GM19438 (cell line): ENCODE measurements around the gene PPIP5K1.

Experiments
- ATAC-seq: cut with Tn5 transposase; IDR thresholded peaks from one replicate; pipeline ENCODE4 v1.9.1; 2021; ENCODE audit warnings: low read depth; ENCODE audit not compliant: unreplicated experiment

Gene PPIP5K1

DNA sequence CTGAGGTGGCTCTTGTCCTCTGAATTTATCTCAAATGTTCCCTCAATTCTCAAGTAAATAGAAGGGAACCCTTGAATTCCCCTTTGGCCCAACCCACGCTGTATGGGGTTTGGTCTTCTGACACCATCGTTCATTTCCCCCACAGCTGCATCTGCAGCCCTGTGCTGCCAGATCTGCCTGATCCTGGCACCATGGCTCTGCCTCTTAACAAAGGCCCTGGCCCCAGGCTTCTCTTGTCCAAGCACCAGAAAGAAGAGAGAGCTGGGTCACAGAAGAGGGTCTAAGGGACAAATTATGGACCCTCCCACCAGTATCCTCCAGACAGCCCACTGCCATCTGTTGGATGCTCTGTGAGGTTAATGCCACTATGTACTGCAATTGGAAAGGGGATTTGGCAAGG lies 70.8 kb downstream of the PPIP5K1 start:
- no peak for ATAC-seq

DNA sequence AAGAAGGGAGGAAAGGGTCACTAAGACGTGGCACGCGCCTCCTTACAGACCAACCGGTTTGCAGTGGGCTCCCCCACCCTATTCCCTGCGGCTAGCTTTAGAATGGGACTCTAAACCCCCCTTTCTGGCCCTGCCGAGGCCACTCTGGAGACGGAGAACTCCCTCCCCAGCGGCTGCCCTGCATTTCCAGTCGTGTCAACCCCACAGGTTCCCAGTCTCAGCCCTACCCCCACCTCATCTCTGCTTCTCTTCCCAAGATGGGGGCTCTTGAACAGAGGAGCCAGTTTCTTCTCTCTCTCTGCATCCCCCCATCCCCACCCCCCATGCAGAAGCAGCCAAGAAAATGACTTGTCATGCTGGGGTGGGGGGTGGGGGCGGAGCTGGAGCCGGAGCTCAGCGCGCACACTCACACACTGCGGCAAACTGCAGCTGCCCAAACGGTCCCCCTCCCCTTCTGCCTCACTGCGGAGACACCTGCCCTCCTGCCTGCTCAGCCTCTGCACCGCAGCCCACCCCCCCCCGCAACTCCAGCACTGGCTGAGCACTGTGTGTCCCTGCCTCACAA lies 71.7 kb downstream of the PPIP5K1 start:
- ATAC-seq = no peak

DNA sequence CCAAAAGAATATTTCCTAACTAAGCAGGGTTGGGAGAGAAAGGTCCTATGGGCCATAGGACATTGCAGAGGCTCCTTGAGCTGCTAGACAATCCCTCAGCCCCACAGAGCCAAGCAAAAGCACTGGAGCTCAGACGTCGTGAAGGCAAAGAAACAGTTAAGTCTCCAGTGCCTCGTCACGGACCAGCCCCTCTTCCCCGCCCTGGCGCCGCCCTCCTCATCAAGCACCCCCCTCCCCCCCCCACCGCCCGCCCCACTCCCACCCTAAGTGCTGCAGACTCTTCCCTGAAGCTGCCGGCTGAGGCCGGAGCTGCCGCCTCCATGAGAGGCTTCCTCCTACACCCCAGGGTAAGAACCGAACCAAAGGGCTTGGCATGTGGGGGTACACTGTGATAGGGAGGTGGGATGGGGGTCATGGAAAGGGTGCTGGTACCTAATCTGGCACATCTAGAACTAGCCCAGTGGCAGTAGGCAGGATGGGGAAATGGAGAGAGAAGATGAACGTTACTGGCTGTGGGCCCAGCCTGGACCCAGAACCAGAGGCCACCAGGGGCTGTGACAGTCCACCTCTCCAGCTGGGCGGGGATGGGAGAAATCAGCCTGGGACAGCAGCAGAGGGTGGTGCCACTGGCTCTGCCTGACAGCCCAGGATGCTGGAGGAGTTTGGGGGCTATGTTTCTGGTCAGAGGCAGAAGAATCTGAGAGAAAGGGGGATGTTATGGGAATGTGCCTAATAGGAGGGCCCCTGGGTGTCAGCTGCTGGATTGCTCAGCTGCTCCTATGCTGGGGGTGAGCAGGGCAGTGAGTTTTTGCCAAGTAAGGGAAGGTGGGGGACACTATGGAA lies 72.4 kb downstream of the PPIP5K1 start, which contains the start of gene MAP1A:
MAP1A (plus strand) TSS at position 255 of the 843 bp plus-strand sequence. CDS start 3,866 bp downstream, outside the sequence.
- no peak for ATAC-seq

DNA sequence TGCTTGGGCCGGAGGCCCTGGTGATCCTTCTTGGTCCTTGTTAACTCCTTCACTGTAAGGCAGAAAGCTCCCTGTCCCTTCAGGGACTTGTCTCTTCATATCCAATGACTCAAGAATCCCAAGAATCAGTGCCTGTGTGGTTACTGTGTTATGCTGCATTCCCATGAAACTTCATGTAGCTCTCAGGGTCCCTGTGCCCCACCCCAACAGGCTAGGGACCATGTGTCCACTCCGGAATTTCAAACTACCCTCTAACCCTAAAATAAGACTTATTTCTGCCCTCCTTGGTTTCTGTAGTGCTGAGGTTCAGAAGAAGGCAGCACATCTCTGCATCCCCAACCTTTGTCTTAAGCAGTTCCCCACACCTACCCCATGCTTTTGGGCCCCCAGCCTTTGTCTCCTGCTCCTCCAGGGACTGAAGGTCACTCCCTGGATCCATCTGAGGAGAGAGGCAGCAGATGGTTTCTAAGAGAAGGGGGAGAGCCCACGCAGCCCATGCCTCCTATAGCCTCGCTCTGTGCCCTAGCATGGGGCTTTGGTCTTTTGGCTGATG lies 73.1 kb downstream of the PPIP5K1 start:
- no peak for ATAC-seq

DNA sequence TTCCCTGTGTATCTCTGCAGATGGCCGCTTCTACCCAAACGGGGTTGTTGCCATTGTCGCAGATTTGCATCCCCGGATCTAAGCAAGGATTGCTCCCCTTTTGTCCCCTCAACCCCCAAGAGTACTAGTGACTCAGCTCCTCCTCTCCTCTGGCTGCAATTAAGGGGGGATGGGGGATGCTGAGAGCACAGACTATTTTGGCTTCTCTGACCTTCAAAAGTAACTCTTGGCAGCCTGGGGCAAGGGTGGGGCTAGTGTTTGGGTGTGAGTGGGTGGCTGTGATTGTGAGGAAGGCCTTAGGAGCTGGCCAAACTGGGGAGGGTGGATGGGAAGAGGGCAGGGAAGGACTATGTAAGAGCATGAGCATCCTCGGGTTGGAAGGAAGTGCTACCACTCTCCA lies 73.8 kb downstream of the PPIP5K1 start:
- ATAC-seq = no peak

DNA sequence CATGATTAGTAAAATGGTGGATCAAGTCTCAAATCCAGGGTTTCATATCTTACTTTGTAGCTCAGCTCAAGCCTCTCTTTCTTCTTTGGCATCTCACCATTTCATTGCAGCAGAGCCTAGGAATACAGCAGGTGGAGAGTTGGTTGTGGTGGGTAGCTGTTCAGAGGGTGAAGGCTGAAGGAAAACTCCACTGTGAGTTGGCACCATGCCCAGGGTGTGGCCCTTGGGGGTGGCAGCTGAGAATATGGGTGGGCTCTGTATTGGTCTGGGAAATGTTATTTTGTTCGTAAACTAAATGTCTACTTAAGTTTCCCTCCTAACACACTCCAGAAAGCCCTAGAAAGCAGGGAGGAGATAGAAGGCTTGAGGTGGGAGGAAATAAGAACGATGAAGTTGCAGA lies 74.3 kb downstream of the PPIP5K1 start:
- no peak for ATAC-seq

DNA sequence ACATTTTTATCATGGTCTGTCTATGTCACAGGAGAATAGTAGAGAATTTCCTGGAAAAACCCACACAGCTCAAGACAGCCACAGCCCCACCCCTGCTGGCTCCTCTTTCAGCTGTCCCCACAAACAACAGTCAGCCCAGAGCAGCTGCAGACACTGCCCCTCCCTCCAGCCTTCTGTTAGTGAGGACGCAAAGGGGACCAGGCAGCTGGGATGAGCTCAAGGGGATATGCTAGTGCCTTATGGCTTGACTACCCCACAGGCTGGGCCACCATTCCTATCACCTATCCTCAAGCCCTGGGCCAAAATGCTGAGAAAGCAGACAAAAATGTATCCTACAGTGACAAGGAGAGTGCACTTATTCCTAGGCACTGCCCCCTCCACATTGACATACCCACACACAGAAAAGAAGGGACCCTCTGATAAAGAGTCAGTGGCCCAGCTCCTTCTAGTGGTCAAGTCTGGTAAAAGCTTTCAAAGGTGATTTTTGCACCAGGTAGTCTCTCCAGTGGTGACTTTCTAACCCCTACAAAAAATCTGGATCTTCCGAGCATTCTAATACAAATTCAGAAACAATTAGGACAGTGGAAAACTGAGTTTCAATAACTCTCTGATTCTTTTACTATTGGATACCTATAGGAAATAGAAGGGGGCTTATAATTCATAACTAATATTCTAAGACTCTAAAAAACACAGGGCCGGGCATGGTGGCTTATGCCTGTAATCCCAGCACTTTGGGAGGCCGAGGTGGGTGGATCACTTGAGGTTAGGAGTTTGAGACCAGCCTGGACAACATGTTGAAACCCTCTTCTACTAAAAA lies 75.6 kb downstream of the PPIP5K1 start:
- ATAC-seq = no peak

DNA sequence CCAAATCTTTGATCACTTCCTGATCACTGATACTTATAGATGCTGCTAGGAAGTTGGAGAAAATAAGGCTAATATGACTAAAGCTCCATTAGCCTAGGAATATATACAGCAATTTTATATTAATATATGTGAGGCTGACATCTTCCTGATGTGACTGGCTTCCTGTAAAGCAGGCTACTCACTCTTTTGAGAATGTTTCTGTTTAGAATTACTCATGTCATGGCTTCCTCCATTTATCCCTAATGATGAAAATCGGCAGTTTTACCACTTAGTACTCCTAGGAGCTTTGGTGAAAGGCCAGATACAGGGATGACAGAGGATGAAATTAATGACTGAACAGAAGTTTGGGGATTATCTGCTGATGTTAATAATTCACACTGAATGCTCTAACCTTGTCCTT lies 76.5 kb downstream of the PPIP5K1 start:
- ATAC-seq = no peak

DNA sequence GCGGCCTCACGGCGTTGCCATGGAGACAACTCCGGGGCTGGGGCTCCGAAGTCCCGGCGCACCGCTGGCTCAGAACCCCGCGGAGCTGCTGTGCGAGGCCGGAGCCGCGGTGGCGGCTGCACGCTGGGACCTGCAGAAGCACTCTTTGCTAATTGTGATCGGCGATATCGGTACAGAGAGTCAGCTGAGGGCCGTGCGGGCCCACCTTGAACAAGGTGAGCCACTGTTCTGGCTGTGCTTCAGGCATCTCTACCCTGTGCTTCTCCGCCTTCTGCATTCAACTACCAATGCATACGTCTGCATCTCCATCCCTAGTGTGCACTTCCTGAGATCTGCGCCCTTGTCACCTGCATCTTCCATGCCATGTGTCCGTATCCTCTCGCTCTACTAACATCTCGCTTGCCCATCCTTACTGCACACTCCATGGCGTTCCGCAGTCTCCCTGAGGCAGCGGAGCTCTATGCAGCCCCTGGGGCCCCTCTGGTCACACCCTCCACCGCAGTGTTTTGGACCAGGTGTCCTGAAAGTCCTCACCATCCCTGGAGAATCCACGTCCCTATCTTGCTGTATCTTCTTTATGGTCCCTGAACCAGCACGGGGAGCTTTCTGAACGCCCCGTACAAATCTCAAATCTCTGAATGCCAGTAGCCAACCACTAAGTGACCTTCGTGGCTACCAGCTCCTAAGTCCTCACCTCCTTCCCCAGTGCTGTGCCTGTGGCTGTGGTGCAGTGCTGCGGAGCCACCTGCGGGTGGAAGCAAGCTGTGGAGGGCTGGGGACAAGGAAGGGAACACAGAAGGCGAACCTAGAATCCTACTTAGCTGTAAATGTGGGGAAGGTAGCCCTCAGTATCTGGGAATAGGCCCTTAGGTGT lies 78.8 kb downstream of the PPIP5K1 start:
- ATAC-seq = no peak

DNA sequence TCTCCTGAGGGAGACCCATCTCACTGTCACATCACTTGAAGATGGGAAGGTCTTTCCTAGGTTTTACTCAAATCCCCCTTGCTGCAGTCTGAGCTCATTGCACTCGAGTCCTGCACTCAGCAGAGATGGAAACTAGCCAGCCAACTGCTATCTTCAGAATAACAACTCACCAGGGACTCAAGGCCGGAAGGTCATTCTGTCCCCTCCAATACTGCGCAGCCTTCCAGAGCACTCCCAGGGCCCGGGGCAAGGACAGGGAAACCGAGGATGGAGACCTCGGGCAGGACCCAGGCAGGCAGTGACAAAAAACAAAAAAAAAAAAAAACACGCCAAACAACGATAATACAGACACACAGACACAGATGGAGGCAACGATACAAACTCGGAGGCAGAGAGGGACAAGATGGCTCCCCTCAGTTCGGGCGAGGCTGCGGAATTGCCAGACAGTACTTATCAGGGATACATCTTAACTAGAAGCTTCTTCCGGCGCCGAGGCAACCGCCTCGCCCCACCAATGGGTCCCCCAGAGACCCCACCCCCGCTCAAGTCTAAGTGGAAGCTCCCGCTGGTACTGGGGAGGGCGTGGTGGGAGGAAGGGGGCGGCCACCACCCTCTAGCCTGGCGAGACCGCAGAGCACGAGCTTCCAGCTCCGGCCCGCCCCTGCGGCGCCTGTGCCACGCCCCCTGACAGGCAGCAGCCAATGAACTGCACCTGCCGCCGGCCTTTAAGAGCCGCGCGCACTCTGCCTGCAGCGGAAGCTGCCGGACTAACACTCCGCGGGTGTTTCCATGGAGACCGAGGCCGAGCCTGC lies 79.6 kb downstream of the PPIP5K1 start:
- peak; percentile 99 for ATAC-seq

DNA sequence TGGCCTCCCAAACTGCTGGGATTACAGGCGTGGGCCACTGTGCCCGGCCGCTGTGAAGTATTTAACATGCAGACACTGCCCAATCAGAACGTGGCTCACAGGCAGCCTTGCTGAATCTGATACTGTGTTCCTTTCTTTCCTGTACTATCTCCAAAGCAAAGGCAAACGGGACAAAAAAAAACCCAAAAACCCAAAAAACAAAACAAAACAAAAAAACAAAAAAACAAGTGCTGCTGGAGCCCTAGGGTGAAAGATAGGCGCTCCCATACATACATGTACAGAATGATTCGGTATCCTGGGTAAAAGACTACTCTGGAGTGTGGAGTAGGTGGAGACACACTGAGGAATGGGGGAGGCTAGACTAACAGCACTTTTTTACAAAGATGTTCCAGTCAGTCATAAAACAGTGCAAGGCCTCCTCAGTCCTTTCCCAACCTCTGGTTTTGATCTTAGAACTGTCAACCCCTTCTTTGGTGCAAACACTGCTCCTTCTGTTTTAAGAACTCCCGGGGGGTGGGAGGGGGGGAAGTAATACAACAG lies 80.3 kb downstream of the PPIP5K1 start:
- no peak for ATAC-seq

DNA sequence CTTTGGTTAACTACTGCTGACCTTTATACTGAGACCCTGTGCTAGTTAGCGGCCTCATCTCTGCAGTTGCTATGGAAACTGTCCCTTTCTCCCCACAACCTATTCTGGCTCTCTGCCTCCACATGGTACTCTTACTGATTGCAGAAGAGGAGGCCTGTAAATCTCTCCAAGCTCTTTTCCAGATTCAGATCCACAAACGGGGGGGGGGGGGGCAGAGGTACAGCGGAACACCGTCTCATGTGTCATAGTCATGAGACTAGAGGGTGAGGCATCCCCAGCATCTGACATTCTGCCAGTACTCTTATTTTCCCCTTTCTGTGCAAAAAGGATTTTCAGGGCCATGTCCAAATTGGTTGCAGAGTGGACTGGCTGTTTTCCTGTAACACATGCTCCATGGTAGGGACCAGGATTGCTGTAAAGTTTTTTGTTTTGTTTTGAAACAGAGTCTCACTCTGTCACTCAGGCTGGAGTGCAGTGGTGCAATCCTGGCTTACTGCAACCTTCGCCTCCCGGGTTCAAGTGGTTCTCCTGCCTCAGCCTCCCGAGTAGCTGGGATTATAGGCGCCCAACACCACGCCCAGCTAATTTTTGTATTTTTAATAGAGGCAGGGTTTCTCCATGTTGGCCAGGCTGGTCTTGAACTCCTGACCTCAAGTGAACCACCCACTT lies 80.9 kb downstream of the PPIP5K1 start:
- ATAC-seq = no peak

DNA sequence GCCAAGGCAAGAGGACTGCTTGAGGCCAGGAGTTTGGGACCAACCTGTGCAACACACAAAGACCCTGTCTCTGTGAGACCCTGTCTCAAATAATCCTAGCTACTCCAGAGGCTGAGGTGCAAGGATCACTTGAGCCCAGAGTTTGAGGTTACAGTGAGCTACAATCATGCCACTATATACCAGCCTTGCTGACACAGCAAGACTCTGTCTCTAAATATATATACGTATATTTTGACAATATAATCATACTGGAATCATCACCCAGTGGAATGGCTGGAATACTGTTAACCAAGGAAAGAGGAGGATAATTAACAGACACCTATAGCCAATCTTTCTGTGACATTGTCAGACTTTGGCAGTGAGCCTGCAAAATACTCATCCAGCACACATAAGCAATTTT lies 81.6 kb downstream of the PPIP5K1 start:
- ATAC-seq = no peak

DNA sequence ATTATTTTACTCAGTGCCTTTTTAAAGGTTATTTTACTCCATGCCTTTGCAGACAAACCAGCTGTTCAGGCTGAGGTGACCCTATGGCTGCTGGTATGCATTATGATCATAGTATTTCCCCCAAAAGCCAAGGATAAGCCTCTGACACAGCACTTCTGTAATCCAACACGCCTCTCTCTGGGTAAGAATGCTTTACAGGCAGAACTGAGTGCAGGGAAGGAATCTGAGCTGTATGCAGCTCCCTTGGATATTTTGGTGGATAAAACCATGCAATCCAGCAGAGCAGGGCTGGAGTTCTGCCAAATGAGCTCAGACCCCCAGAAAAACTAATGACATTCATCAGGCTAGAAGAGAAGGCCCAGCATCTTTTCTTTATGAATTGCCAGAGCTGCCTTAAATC lies 84.3 kb downstream of the PPIP5K1 start:
- no peak for ATAC-seq

DNA sequence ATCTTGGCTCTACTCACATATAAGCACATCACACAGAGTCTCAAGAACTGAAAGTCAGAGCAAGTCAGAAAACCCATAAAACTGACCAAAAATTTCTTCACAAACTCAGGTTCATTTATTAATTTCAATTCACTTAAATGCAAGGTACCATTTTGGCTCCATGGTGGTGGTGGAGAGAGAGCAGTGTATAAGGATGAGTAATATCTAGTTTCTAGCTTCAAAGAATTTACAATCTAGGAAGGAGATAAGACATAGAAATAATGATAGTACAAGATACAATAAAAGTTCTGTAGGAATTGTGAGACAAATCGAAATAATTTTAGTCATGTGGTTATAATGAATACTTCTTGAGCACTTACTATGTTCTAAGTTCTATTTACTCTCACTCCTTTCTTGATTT lies 90.4 kb downstream of the PPIP5K1 start:
- no peak for ATAC-seq

DNA sequence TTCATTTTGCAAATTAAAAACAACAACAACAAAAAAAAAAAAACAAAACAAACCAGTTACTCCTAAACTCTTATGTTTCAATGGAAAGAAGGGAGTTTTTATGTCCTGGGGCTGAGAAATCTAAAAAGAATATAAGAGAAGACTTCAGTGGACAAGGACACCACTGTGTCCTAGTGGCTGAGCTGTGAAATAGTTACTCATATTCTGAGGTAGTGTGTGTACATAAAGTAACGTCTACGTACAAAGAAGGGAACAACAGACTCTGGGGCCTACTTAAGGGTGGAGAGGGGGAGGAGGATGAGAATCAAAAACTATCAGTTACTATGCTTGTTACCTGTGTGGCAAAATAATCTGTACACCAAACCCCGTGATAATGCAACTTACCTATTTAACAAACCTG lies 91.0 kb downstream of the PPIP5K1 start:
- ATAC-seq = no peak

DNA sequence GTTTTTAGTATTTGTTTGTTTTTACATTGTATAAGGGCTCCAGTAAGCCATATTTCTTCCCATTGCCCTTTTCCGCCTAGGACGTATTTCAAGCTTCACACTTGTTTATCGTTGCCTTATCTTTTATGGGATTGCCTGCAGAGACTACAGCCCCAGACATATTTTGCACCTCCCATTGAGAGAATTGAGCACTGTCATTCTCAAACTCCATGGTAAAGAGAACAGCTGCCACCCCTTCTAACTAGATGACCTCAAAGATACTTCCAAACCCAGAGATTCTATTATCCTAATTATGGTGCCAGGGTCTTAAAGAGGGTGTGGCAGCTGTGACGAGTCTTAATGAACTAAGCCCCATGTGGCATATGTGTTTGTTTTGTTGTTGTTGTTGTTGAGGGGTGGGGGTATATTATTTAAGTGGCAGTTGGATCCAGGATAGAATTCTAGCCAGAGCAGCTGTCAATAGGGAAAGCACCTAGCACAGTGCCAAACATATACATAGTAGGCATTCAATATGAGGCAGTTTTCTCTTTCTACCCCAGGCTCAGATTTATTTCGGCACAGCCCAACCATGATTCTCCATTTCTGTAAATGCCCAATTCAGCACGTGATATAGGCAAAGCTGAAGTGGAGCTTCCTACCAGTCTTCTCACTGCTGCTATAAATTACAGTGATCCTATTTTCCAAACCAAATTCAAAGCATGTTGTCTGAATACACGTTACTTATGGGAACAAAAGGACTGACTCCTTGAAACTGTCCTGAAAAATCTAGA lies 96.1 kb downstream of the PPIP5K1 start:
- ATAC-seq = no peak
